ENCODE data around the gene FOXO1. TPM values are rescaled to one million over a fixed set of nuclear protein-coding genes. Genes with fewer than 3 reads are reported as not detected.

Gene FOXO1
- total RNA-seq, 1 experiment from 2014 or later, result 37.7 TPM

GRCh38 chr13:40657307-40657706 is 9.1 kb downstream of the FOXO1 start:
- Mint-ChIP-seq H3K4me3 (ENCODE audit: unreplicated experiment) (peak overlapping the region; percentile 50), H3K27ac (ENCODE audit: low read depth, unreplicated experiment) (no peak overlapping the region), H3K4me1 (ENCODE audit: insufficient read depth, unreplicated experiment) (peaks cover 38% of the 10 kb centered on the region), H3K9me3 (ENCODE audit: unreplicated experiment) (peaks cover 7% of the 10 kb centered on the region), H3K36me3 (ENCODE audit: insufficient read depth, unreplicated experiment) (peaks cover 81% of the 10 kb centered on the region), H3K27me3 (ENCODE audit: insufficient read depth, unreplicated experiment) (no peaks in the 10 kb centered on the region)
- DNase-seq (ENCODE audit: unreplicated experiment), result no peak
- BruUV-seq (replicated peaks), result no TSS peak
- intact Hi-C loops (cut with micrococcal nuclease), result no loop called here
- POLR2A ChIA-PET, result no interaction called here
- CTCF ChIA-PET, result no interaction called here
- TF ChIP-seq CTCF (IDR thresholded peaks at IDR 0.05; ENCODE audit: unreplicated experiment), result no peak

GRCh38 chr13:40656358-40656757 is 10.1 kb downstream of the FOXO1 start:
- POLR2A ChIA-PET, result interaction anchor here (0.7 to 1.4 kb wide), 4 partner anchors 9 to 718 kb away, joined by 3 to 7 read pairs (median 3); no protein-coding TSS in a partner anchor
- BruUV-seq (replicated peaks), result no TSS peak
- Mint-ChIP-seq H3K4me3 (ENCODE audit: unreplicated experiment) (no peak overlapping the region), H3K27ac (ENCODE audit: low read depth, unreplicated experiment) (no peak overlapping the region), H3K4me1 (ENCODE audit: insufficient read depth, unreplicated experiment) (peaks cover 38% of the 10 kb centered on the region), H3K27me3 (ENCODE audit: insufficient read depth, unreplicated experiment) (no peaks in the 10 kb centered on the region), H3K9me3 (ENCODE audit: unreplicated experiment) (peaks cover 7% of the 10 kb centered on the region), H3K36me3 (ENCODE audit: insufficient read depth, unreplicated experiment) (peaks cover 79% of the 10 kb centered on the region)
- intact Hi-C loops (cut with micrococcal nuclease), result no loop called here
- DNase-seq (ENCODE audit: unreplicated experiment), result peak; percentile 62
- no peak for TF ChIP-seq CTCF (IDR thresholded peaks at IDR 0.05; ENCODE audit: unreplicated experiment)
- CTCF ChIA-PET, result interaction anchor here (0.6 to 0.8 kb wide), 2 partner anchors 95 to 262 kb away, joined by 3 read pairs; no protein-coding TSS in a partner anchor

GRCh38 chr13:40653527-40654318 is 12.7 kb downstream of the FOXO1 start:
- no TSS peak for BruUV-seq (replicated peaks)
- DNase-seq (ENCODE audit: unreplicated experiment), result no peak
- ChIA-PET POLR2A (interaction anchor here (2.6 kb wide), 1 partner anchor 11 kb away, joined by 9 read pairs; no protein-coding TSS in a partner anchor), CTCF (no interaction called here)
- no peaks in the 10 kb centered on the region for H3K27me3 Mint-ChIP-seq (ENCODE audit: insufficient read depth, unreplicated experiment)
- peaks cover 60% of the 10 kb centered on the region for H3K36me3 Mint-ChIP-seq (ENCODE audit: insufficient read depth, unreplicated experiment)
- H3K4me3 Mint-ChIP-seq (ENCODE audit: unreplicated experiment), result peak overlapping the region; percentile 21
- TF ChIP-seq CTCF (IDR thresholded peaks at IDR 0.05; ENCODE audit: unreplicated experiment), result no peak
- H3K4me1 Mint-ChIP-seq (ENCODE audit: insufficient read depth, unreplicated experiment), result peaks cover 38% of the 10 kb centered on the region
- H3K27ac Mint-ChIP-seq (ENCODE audit: low read depth, unreplicated experiment), result no peak overlapping the region
- H3K9me3 Mint-ChIP-seq (ENCODE audit: unreplicated experiment), result peaks cover 7% of the 10 kb centered on the region
- intact Hi-C loops (cut with micrococcal nuclease), result no loop called here

DNA sequence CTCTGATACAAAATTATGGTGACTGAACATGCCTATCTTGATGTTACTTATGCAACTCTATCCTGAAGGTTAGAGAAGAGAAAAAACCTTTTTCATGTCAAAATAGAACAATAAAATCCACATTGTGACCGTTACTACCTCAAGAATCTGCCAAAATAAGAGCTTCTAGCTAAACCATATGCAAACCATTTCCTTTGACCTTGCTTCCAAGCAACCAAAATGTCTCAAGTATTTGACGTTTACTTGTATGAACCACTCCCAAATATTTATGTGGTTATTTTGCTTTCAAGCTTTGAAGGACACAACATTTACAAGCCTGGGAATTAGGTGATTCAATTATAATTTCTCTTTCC is 13.9 kb downstream of the FOXO1 start:
- intact Hi-C loops (cut with micrococcal nuclease), result no loop called here
- no peak overlapping the region for H3K27ac Mint-ChIP-seq (ENCODE audit: low read depth, unreplicated experiment)
- no peak overlapping the region for H3K4me3 Mint-ChIP-seq (ENCODE audit: unreplicated experiment)
- H3K9me3 Mint-ChIP-seq (ENCODE audit: unreplicated experiment), result no peaks in the 10 kb centered on the region
- TF ChIP-seq CTCF (IDR thresholded peaks at IDR 0.05; ENCODE audit: unreplicated experiment), result no peak
- no peaks in the 10 kb centered on the region for H3K27me3 Mint-ChIP-seq (ENCODE audit: insufficient read depth, unreplicated experiment)
- H3K4me1 Mint-ChIP-seq (ENCODE audit: insufficient read depth, unreplicated experiment), result peaks cover 37% of the 10 kb centered on the region
- ChIA-PET POLR2A (interaction anchor here (0.6 to 2.6 kb wide), 3 partner anchors 10 to 143 kb away, joined by 3 to 9 read pairs (median 3); no protein-coding TSS in a partner anchor), CTCF (no interaction called here)
- peaks cover 52% of the 10 kb centered on the region for H3K36me3 Mint-ChIP-seq (ENCODE audit: insufficient read depth, unreplicated experiment)
- no TSS peak for BruUV-seq (replicated peaks)
- no peak for DNase-seq (ENCODE audit: unreplicated experiment)
